ENCODE results near the gene LRRC58.

- TF ChIP-seq ZBTB33 (IDR thresholded peaks at IDR 0.05; ENCODE audit: extremely low read depth, insufficient replicate concordance, low read length): no peak
- no peak for TF ChIP-seq CTCF (IDR thresholded peaks at IDR 0.05 in 2 of 3, conservative IDR thresholded peaks at IDR 0.05 in 1 of 3; ENCODE audit: borderline replicate concordance in 1 of 3, insufficient read depth in 1 of 3, low read depth in 2 of 3, low read length in 2 of 3)
These were observed 16.5 kb downstream of the LRRC58 start for GRCh38 chr3:120332646-120333045.

All from HCT116 (cell line).